Breast epithelium (tissue), 3 donors: Measurements from ENCODE around the gene PPEF1.

Experiments used
- POLR2A ChIP-seq: fragments of 450-650 bp; IDR thresholded peaks from one replicate; pipeline ENCODE4 v1.6.1; 2016; ENCODE audit warnings: antibody characterized with exemption, mild to moderate bottlenecking, moderate library complexity
- POLR2AphosphoS5 ChIP-seq, 3 donors: sonication (generic); formaldehyde crosslinking; IDR thresholded peaks; one replicate each; pipeline ENCODE4 v1.6.1; 2017; ENCODE audit warnings: antibody characterized with exemption in 3 of 3
- TF ChIP-seq, protein P1 (sequence below), 3 donors: fragments of 450-650 bp; IDR thresholded peaks; one replicate each; pipeline ENCODE4 v1.5.1; 2016 to 2017; ENCODE audit warnings: antibody characterized with exemption in 3 of 3, mild to moderate bottlenecking in 3 of 3, moderate library complexity in 3 of 3

DNA sequence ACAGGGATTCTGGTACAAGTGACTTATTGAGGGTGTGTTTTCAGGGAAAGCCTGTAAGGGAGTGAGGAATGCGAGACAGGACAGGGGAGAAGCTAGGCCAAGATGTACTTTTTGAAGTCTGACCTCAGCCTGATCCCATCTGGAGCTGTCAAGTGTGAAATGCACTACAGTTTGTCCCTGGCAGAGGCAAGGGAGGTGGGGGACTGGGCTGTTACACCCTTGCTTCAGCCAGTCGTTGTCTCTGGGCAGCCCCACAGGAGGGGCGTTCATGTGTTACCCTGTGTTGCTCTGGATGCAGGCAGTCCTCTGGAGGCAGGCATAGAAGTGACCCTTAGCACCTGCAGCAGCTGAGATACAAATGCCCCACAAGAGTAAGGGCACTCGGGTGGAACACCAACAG lies 25.8 kb downstream of the PPEF1 start:
- TF ChIP-seq POLR2A (no peak), POLR2AphosphoS5 (IDR thresholded peaks at IDR 0.05) (no peak)
- TF ChIP-seq, protein P1, sequence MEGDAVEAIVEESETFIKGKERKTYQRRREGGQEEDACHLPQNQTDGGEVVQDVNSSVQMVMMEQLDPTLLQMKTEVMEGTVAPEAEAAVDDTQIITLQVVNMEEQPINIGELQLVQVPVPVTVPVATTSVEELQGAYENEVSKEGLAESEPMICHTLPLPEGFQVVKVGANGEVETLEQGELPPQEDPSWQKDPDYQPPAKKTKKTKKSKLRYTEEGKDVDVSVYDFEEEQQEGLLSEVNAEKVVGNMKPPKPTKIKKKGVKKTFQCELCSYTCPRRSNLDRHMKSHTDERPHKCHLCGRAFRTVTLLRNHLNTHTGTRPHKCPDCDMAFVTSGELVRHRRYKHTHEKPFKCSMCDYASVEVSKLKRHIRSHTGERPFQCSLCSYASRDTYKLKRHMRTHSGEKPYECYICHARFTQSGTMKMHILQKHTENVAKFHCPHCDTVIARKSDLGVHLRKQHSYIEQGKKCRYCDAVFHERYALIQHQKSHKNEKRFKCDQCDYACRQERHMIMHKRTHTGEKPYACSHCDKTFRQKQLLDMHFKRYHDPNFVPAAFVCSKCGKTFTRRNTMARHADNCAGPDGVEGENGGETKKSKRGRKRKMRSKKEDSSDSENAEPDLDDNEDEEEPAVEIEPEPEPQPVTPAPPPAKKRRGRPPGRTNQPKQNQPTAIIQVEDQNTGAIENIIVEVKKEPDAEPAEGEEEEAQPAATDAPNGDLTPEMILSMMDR (IDR thresholded peaks at IDR 0.05) = no peak
